Lower leg skin (tissue), 3 donors: ENCODE results near the gene TACR1.

Experiments used
- POLR2A ChIP-seq, 2 donors: fragments of 450-650 bp; IDR thresholded peaks; one replicate each; pipeline ENCODE4 v1.6.1; 2016 to 2017; ENCODE audit warnings: antibody characterized with exemption in 2 of 2, mild to moderate bottlenecking in 1 of 2, moderate library complexity in 1 of 2
- TF ChIP-seq, protein P1 (sequence below), 3 donors: fragments of 450-650 bp; IDR thresholded peaks; one replicate each; pipeline ENCODE4 v1.5.1; 2016; ENCODE audit warnings: antibody characterized with exemption in 3 of 3, mild to moderate bottlenecking in 3 of 3, moderate library complexity in 2 of 3

DNA sequence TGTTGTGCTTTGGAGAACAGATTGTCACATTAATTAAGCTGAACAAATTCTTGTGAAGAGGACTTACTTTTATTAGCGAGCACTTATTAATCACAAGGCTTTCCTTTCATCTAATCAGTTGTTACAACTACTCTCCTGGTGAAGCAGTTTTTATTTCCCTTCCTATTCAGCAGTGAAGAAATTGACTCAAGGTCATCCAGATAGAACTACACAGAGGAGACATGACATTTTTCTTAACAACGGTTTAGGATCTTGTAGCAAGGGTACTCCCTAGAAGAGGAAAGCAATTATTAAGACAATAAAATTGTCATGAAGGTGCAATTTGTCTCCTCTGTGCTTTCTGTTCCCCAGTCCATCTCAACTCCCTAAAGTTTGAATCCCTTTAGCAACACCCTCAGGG is 179.5 kb downstream of the TACR1 start:
- TF ChIP-seq, protein P1, sequence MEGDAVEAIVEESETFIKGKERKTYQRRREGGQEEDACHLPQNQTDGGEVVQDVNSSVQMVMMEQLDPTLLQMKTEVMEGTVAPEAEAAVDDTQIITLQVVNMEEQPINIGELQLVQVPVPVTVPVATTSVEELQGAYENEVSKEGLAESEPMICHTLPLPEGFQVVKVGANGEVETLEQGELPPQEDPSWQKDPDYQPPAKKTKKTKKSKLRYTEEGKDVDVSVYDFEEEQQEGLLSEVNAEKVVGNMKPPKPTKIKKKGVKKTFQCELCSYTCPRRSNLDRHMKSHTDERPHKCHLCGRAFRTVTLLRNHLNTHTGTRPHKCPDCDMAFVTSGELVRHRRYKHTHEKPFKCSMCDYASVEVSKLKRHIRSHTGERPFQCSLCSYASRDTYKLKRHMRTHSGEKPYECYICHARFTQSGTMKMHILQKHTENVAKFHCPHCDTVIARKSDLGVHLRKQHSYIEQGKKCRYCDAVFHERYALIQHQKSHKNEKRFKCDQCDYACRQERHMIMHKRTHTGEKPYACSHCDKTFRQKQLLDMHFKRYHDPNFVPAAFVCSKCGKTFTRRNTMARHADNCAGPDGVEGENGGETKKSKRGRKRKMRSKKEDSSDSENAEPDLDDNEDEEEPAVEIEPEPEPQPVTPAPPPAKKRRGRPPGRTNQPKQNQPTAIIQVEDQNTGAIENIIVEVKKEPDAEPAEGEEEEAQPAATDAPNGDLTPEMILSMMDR (IDR thresholded peaks at IDR 0.05), result no peak
- TF ChIP-seq POLR2A (IDR thresholded peaks at IDR 0.05), result no peak
